GM12878 (cell line): ENCODE data around the gene HS3ST5. TPM values are rescaled to one million over a fixed set of nuclear protein-coding genes. Genes with fewer than 3 reads are reported as not detected.

Experiments used
- ATAC-seq: fragments of 200-7000 bp; cut with Tn5 transposase; 3 replicates; pipeline ENCODE4 v1.9.1; 2020; ENCODE audit warnings: mild to moderate bottlenecking, moderate library complexity
- BruUV-seq: library from RNA; stranded (reverse); fragments of 400-500 nt; replicated peaks from 2 replicates; lab custom pipeline; 2021; lab: Mats Ljungman, UMichigan
- CTCF ChIA-PET: fragments of 300-600 bp; sonication (Branson Sonifier 250); formaldehyde crosslinking; extraction: SDS; loops from one replicate; lab custom pipeline; 2021; ENCODE audit warnings: inconsistent platforms; lab: Yijun Ruan, JAX
- POLR2A ChIA-PET: fragments of 350-600 bp; formaldehyde crosslinking; extraction: SDS; loops from one replicate; lab custom pipeline; 2021; ENCODE audit warnings: inconsistent platforms; lab: Charles Lee
- RAD21 ChIA-PET: fragments of 300-600 bp; sonication (Branson Sonifier 250); formaldehyde crosslinking; loops from one replicate; lab custom pipeline; 2023; ENCODE audit warnings: antibody characterized with exemption; ENCODE audit not compliant: unreplicated experiment; lab: Charles Lee
- SMC1A ChIA-PET: fragments of 300-600 bp; sonication (Branson Sonifier 250); formaldehyde crosslinking; loops from one replicate; lab custom pipeline; 2023; ENCODE audit not compliant: unreplicated experiment, uncharacterized antibody; lab: Charles Lee
- DNase-seq: peaks from one replicate; pipeline ENCODE4 v3.0.0-alpha.2; 2011; ENCODE audit warnings: low read depth, low spot score
- FAIRE-seq: peaks from 3 replicates; lab custom pipeline; 2011; peaks lifted over from hg19 to GRCh38; lab: Jason Lieb, UNC
- H2AFZ ChIP-seq: 2 replicates; pipeline ENCODE4 v1.6.0; 2011; ENCODE audit warnings: low read depth, low read length, control low read depth; ENCODE audit not compliant: control insufficient read depth
- H3K27ac ChIP-seq: 2 replicates; pipeline ENCODE4 v1.5.1; 2011; ENCODE audit warnings: control low read depth; ENCODE audit not compliant: control insufficient read depth, insufficient read depth
- H3K27me3 ChIP-seq, 2 experiments: replicated peaks in 1 of 2; 2 replicates each; pipeline versions ENCODE4 v1.6.0 to v1.6.1; 2011; ENCODE audit warnings: low read length in 1 of 2; ENCODE audit not compliant: control insufficient read depth in 2 of 2, insufficient read depth in 2 of 2
- H3K36me3 ChIP-seq, 2 experiments: 2 replicates each; pipeline ENCODE4 v1.5.1; 2011; ENCODE audit warnings: low read length in 1 of 2; ENCODE audit not compliant: control insufficient read depth in 2 of 2, insufficient read depth in 2 of 2
- H3K4me1 ChIP-seq: 2 replicates; pipeline ENCODE4 v1.6.1; 2011; ENCODE audit warnings: mild to moderate bottlenecking, low read length, moderate library complexity, mixed read lengths; ENCODE audit not compliant: control insufficient read depth, insufficient read depth
- H3K4me2 ChIP-seq: 2 replicates; pipeline ENCODE4 v1.6.0; 2011; ENCODE audit warnings: control low read depth; ENCODE audit not compliant: control insufficient read depth, insufficient read depth
- H3K4me3 ChIP-seq: fragments of 200-600 bp; sonication (generic); 2 replicates; pipeline ENCODE4 v1.5.1; 2016
- H3K79me2 ChIP-seq: 2 replicates; pipeline ENCODE4 v1.6.0; 2011; ENCODE audit warnings: low read length; ENCODE audit not compliant: control insufficient read depth, insufficient read depth
- H3K9ac ChIP-seq: 2 replicates; pipeline ENCODE4 v1.8.0; 2011; ENCODE audit warnings: low read length, control low read depth, mixed read lengths; ENCODE audit not compliant: control insufficient read depth, insufficient read depth
- H3K9me3 ChIP-seq: replicated peaks from 3 replicates; pipeline ENCODE4 v1.5.1; 2011; ENCODE audit warnings: mild to moderate bottlenecking, low read length; ENCODE audit not compliant: control insufficient read depth, insufficient read depth
- H4K20me1 ChIP-seq: 2 replicates; pipeline ENCODE4 v1.6.0; 2011; ENCODE audit not compliant: control insufficient read depth, insufficient read depth
- ELK1 ChIP-seq: IDR thresholded peaks from 2 replicates; pipeline ENCODE4 v1.6.1; 2012; ENCODE audit warnings: low read depth, low read length, improper control_type of control experiment
- EZH2 ChIP-seq: IDR thresholded peaks from 2 replicates; pipeline ENCODE4 v1.6.1; 2012; ENCODE audit warnings: low read depth, mild to moderate bottlenecking, control low read depth, inconsistent platforms, low read length, borderline replicate concordance; ENCODE audit not compliant: control insufficient read depth
- GATAD2B ChIP-seq: fragments of 450-650 bp; conservative IDR thresholded peaks from 2 replicates; pipeline ENCODE4 v1.6.1; 2017; ENCODE audit warnings: low read depth, mild to moderate bottlenecking, moderate library complexity
- IKZF2 ChIP-seq, 2 experiments: fragments of 450-650 bp; IDR thresholded peaks; 2 replicates each; pipeline ENCODE4 v1.6.1; 2017; ENCODE audit warnings: mild to moderate bottlenecking in 2 of 2, moderate library complexity in 2 of 2
- JUNB ChIP-seq: IDR thresholded peaks from 2 replicates; pipeline ENCODE4 v1.6.1; 2016; ENCODE audit warnings: antibody characterized with exemption, mild to moderate bottlenecking
- SMAD5 ChIP-seq: IDR thresholded peaks from 2 replicates; pipeline ENCODE4 v1.6.1; 2016; ENCODE audit warnings: antibody characterized with exemption, low read depth
- SP1 ChIP-seq: IDR thresholded peaks from one replicate; pipeline ENCODE4 v1.6.1; 2011; ENCODE audit warnings: low read depth, low read length
- WGBS: methylation state at CpG from one replicate; pipeline ENCODE4 v1.1.6; 2016; ENCODE audit warnings: low lambda C conversion rate; ENCODE audit not compliant: insufficient replicate concordance, insufficient coverage; ENCODE audit errors: missing lambda C conversion rate; 5-methylcytosine and 5-hydroxymethylcytosine counted together
- in situ Hi-C: fragments of 300-500 bp; cut with MboI; formaldehyde crosslinking; loops from 9 replicates; pipeline ENCODE4 v1.14.3; 2018; ENCODE audit warnings: mixed read lengths
- intact Hi-C: fragments of 100-400 bp; cut with micrococcal nuclease; formaldehyde crosslinking; loops from one replicate; pipeline ENCODE4 v1.14.2; 2022; ENCODE audit not compliant: unreplicated experiment
- polyA plus RNA-seq, 11 experiments: library from polyadenylated mRNA; depleted of rRNA in 4 of 11; unstranded in 6 of 11; stranded (reverse) in 5 of 11; fragments of >200 nt; fragmentation: Nextera tagmentation in 4 of 11; fragmentation: Illumina TruSeq in 1 of 11; extraction: Ambion mirVana in 4 of 11; extraction: Trizol in 1 of 11; gene quantifications; 1 replicate in 1 of 11; 2 replicates in 10 of 11; pipeline versions ENCODE4 v1.2.1 to v1.2.3, GENCODE V29; 2011 to 2016; ENCODE audit warnings: inconsistent platforms in 2 of 11, missing spikeins in 2 of 11, low read depth in 1 of 11
- total RNA-seq, 4 experiments: library from RNA; depleted of rRNA in 3 of 4; stranded (reverse); fragments of >200 nt in 3 of 4; fragmentation: Illumina TruSeq in 1 of 4; extraction: Trizol in 1 of 4; gene quantifications; 2 replicates each; pipeline versions ENCODE4 v1.2.1 to v1.2.3, GENCODE V29; 2013 to 2021
- TF ChIP-seq, protein P1 (sequence below): fragments of 450-650 bp; formaldehyde crosslinking; IDR thresholded peaks from 2 replicates; pipeline ENCODE4 v1.5.0; 2022; ENCODE audit warnings: mild to moderate bottlenecking, missing genetic modification characterization
- TF ChIP-seq, protein P2 (sequence below): fragments of 150-350 bp; IDR thresholded peaks from 2 replicates; pipeline ENCODE4 v1.6.1; 2014; ENCODE audit warnings: mild to moderate bottlenecking, low read depth, low read length

HS3ST5 gene
- total and polyA plus RNA-seq, 10 of the 15 experiments (the other 5 are each of a cell fraction or from before 2014, with no cell fraction given) = 0.04 TPM; not detected in 9

DNA sequence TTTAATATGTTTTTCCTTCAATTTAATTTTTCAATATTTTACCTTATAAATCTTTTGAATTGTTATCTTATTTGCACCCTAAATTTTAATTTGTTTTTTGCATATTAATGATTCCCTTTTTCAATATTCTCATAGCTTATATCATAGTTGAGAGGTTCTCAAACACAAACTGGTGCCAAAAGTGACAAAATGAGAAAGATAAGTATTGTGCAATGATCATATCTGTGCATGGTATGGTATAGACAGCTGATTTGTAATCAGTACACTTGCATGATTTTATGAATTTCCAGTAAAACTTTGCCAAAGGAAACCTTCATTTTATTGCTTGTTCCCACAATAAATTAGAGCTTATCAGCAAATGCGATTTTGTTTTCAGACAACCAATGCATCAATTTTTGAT lies 210.9 kb downstream of the HS3ST5 start:
- DNase-seq = no peak
- intact Hi-C loops (no loop called here), in situ Hi-C loops (no loop called here)
- no peak for ATAC-seq
- ChIA-PET CTCF (interaction anchor here (1.0 kb wide), 1 partner anchor 23 kb away, joined by 3 read pairs; no protein-coding TSS in a partner anchor), POLR2A (no interaction called here), RAD21 (no interaction called here), SMC1A (no interaction called here)
- TF ChIP-seq JUNB = no peak
- TF ChIP-seq SMAD5 = no peak
- Histone ChIP-seq H3K27ac (no peak overlapping the region), H3K4me1 (no peaks in the 10 kb centered on the region), H4K20me1 (no peaks in the 10 kb centered on the region), H2AFZ (no peak overlapping the region), H3K27me3 (no peaks in the 10 kb centered on the region), H3K4me2 (no peak overlapping the region), H3K4me3 (no peak overlapping the region), H3K9me3 (no peaks in the 10 kb centered on the region), H3K36me3 (no peaks in the 10 kb centered on the region), H3K9ac (no peak overlapping the region), H3K79me2 (no peaks in the 10 kb centered on the region)
- no TSS peak for BruUV-seq
- WGBS = 0% methylated on average over 1 of the region's 1 CpG
- FAIRE-seq = no peak

GRCh38 chr6:114125576-114125975 lies 217.2 kb downstream of the HS3ST5 start:
- ChIA-PET SMC1A (no interaction called here), POLR2A (no interaction called here), RAD21 (no interaction called here), CTCF (interaction anchor here (1.0 to 1.9 kb wide), 3 partner anchors 9 to 31 kb away, joined by 3 to 13 read pairs (median 3); no protein-coding TSS in a partner anchor)
- no peak overlapping the region for H3K4me2 ChIP-seq
- no peaks in the 10 kb centered on the region for H3K9me3 ChIP-seq
- TF ChIP-seq EZH2 (no peak), ELK1 (no peak), SP1 (no peak), GATAD2B (no peak), IKZF2 (IDR thresholded peaks at IDR 0.05) (no peak)
- TF ChIP-seq, protein P1, sequence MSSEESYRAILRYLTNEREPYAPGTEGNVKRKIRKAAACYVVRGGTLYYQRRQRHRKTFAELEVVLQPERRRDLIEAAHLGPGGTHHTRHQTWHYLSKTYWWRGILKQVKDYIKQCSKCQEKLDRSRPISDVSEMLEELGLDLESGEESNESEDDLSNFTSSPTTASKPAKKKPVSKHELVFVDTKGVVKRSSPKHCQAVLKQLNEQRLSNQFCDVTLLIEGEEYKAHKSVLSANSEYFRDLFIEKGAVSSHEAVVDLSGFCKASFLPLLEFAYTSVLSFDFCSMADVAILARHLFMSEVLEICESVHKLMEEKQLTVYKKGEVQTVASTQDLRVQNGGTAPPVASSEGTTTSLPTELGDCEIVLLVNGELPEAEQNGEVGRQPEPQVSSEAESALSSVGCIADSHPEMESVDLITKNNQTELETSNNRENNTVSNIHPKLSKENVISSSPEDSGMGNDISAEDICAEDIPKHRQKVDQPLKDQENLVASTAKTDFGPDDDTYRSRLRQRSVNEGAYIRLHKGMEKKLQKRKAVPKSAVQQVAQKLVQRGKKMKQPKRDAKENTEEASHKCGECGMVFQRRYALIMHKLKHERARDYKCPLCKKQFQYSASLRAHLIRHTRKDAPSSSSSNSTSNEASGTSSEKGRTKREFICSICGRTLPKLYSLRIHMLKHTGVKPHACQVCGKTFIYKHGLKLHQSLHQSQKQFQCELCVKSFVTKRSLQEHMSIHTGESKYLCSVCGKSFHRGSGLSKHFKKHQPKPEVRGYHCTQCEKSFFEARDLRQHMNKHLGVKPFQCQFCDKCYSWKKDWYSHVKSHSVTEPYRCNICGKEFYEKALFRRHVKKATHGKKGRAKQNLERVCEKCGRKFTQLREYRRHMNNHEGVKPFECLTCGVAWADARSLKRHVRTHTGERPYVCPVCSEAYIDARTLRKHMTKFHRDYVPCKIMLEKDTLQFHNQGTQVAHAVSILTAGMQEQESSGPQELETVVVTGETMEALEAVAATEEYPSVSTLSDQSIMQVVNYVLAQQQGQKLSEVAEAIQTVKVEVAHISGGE = no peak
- TF ChIP-seq, protein P2, sequence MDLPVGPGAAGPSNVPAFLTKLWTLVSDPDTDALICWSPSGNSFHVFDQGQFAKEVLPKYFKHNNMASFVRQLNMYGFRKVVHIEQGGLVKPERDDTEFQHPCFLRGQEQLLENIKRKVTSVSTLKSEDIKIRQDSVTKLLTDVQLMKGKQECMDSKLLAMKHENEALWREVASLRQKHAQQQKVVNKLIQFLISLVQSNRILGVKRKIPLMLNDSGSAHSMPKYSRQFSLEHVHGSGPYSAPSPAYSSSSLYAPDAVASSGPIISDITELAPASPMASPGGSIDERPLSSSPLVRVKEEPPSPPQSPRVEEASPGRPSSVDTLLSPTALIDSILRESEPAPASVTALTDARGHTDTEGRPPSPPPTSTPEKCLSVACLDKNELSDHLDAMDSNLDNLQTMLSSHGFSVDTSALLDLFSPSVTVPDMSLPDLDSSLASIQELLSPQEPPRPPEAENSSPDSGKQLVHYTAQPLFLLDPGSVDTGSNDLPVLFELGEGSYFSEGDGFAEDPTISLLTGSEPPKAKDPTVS = no peak
- FAIRE-seq = no peak
- H3K27ac ChIP-seq = no peak overlapping the region
- in situ Hi-C loops = no loop called here
- no peaks in the 10 kb centered on the region; a peak in 1 of 4 replicates for H3K27me3 ChIP-seq
- no peak for DNase-seq
- H4K20me1 ChIP-seq = no peaks in the 10 kb centered on the region
- no TSS peak for BruUV-seq
- H3K79me2 ChIP-seq = no peaks in the 10 kb centered on the region
- H3K9ac ChIP-seq = no peak overlapping the region
- no peak for ATAC-seq
- H3K36me3 ChIP-seq = no peaks in the 10 kb centered on the region
- H3K4me3 ChIP-seq = no peak overlapping the region
- no peaks in the 10 kb centered on the region for H3K4me1 ChIP-seq
- 36% methylated on average over 3 of the region's 3 CpGs for WGBS
- intact Hi-C loops = no loop called here
- no peak overlapping the region for H2AFZ ChIP-seq
